ENCODE measurements around the gene PRDM16. TPM values are rescaled to one million over a fixed set of nuclear protein-coding genes. Genes with fewer than 3 reads are reported as not detected.

PRDM16 gene
- total and polyA plus RNA-seq, 2 of the 8 experiments (the other 6 are each of a cell fraction or from before 2014, with no cell fraction given) = 0.39 to 0.43 TPM

GRCh38 chr1:3352952-3353331 is 283.9 kb downstream of the PRDM16 start:
- Histone ChIP-seq H3K4me3 (ENCODE audit: extremely low read depth in 1 of 4, insufficient read depth in 2 of 4, low read depth in 3 of 4, low read length in 4 of 4) (no peak overlapping the region), H2BK5ac (ENCODE audit: low read depth, low read length) (peak overlapping the region; percentile 52), H2BK12ac (ENCODE audit: low read depth, low read length) (peak overlapping the region; percentile 87; the same call in 1 of the 2 replicates), H2AK5ac (ENCODE audit: low read depth, low read length) (peak overlapping the region; percentile 65; the same call in 1 of the 2 replicates), H3K14ac (ENCODE audit: insufficient read length) (no peak overlapping the region), H3K36me3 (ENCODE audit: control insufficient read depth in 2 of 4, insufficient read depth in 4 of 4, low read length in 3 of 4) (no peaks in the 10 kb centered on the region), H3K23ac (ENCODE audit: insufficient read length) (no peak overlapping the region), H3K9me3 (ENCODE audit: insufficient read depth in 2 of 2, low read depth in 1 of 2, low read length in 1 of 2) (no peaks in the 10 kb centered on the region), H4K91ac (replicated peaks; ENCODE audit: insufficient read length, low read length) (peak overlapping the region; percentile 85), H3K79me2 (ENCODE audit: control insufficient read depth in 1 of 2, insufficient read depth in 2 of 2, low read length in 2 of 2) (no peaks in the 10 kb centered on the region), H2BK20ac (ENCODE audit: low read length) (0 out of 2 replicates have a peak overlapping the region, but pooled peaks have one; percentile 18), H4K8ac (ENCODE audit: extremely low read depth, insufficient read depth, low read length) (peak overlapping the region; percentile 88), H3K4me2 (ENCODE audit: insufficient read depth in 1 of 2, low read depth in 2 of 2, low read length in 2 of 2) (peak overlapping the region; percentile 59 to 70), H3K9ac (replicated peaks in 1 of 4; ENCODE audit: extremely low read depth in 1 of 4, low read depth in 3 of 4, low read length in 3 of 4) (no peak overlapping the region), H3K4me1 (replicated peaks in 1 of 4; ENCODE audit: control insufficient read depth in 3 of 4, insufficient read depth in 4 of 4, low read length in 3 of 4) (peaks cover 0 to 27% (median 17%) of the 10 kb centered on the region in 4 experiments; a peak in 6 of 7 replicates), H3K79me1 (ENCODE audit: low read depth, low read length) (no peaks in the 10 kb centered on the region), H4K20me1 (replicated peaks in 1 of 2; ENCODE audit: control insufficient read depth in 1 of 2, insufficient read depth in 2 of 2, low read length in 2 of 2) (no peaks in the 10 kb centered on the region), H3K56ac (replicated peaks; ENCODE audit: insufficient read length, low read depth, low read length) (no peak overlapping the region), H3K27ac (ENCODE audit: low read depth, low read length) (no peak overlapping the region), H4K5ac (ENCODE audit: insufficient read length, low read depth, low read length) (peak overlapping the region; percentile 23), H2BK15ac (ENCODE audit: low read length) (no peak overlapping the region), H2AFZ (ENCODE audit: low read length) (peak overlapping the region; percentile 15; the same call in 1 of the 2 replicates), H3K23me2 (ENCODE audit: low read depth, low read length) (peaks cover 3% of the 10 kb centered on the region; the same call in 1 of the 2 replicates), H3K4ac (replicated peaks; ENCODE audit: insufficient read length, low read depth, low read length) (peak overlapping the region; percentile 92), H2BK120ac (replicated peaks; ENCODE audit: low read depth, low read length) (peak overlapping the region; percentile 94), H3K27me3 (replicated peaks in 1 of 4; ENCODE audit: control insufficient read depth in 3 of 4, extremely low read depth in 1 of 4, insufficient read depth in 3 of 4, low read length in 3 of 4) (no peaks in the 10 kb centered on the region), H3K18ac (ENCODE audit: extremely low read depth, low read length) (peak overlapping the region; percentile 51)
- ChIA-PET POLR2A (ENCODE audit: partially characterized antibody) (interaction anchor here (0.7 kb wide), 2 partner anchors 11 to 807 kb away, joined by 3 read pairs; no protein-coding TSS in a partner anchor), CTCF (ENCODE audit: partially characterized antibody) (interaction anchor here (1.1 to 1.7 kb wide), 4 partner anchors 33 to 71 kb away, joined by 3 to 6 read pairs (median 4); no protein-coding TSS in a partner anchor)
- DNase-seq (ENCODE audit: low read depth in 1 of 2, low spot score in 2 of 2) (no peak), FAIRE-seq (no peak)
- TF ChIP-seq TAF7 (optimal IDR thresholded peaks at IDR 0.05; ENCODE audit: borderline replicate concordance, low read depth, low read length) (no peak), MAX (IDR thresholded peaks at IDR 0.05) (peak; percentile 21; the same call in 1 of the 2 replicates), GABPA (IDR thresholded peaks at IDR 0.05; ENCODE audit: borderline replicate concordance, insufficient read depth, low read length) (0 out of 2 replicates have a peak, but pooled peaks have one; percentile 6), TBP (IDR thresholded peaks at IDR 0.05; ENCODE audit: low read depth, low read length) (no peak)
- 36% methylated on average over 10 of the region's 13 CpGs; no CpG with 5 or more reads in 1 of the 2 experiments for WGBS, 2 experiments (ENCODE audit: extremely low coverage in 1 of 2, insufficient coverage in 1 of 2, insufficient read length in 1 of 2, insufficient replicate concordance in 2 of 2, low coverage in 1 of 2, low lambda C conversion rate in 2 of 2, missing lambda C conversion rate in 1 of 2)

Measured in H1 (cell line).